SU-DHL-6 (cell line): Measurements from ENCODE around the gene SLC2A6.

Experiments used
- EZH2phosphoT487 ChIP-seq: fragments of 200-600 bp; sonication (generic), shearing (Covaris generic); conservative IDR thresholded peaks from 2 replicates; pipeline ENCODE4 v1.6.1; 2018; ENCODE audit warnings: mild to moderate bottlenecking, antibody characterized with exemption, low read length, moderate library complexity, mixed read lengths
- TF ChIP-seq, protein P1 (sequence below): fragments of 200-600 bp; sonication (generic); IDR thresholded peaks from one replicate; pipeline ENCODE4 v1.5.1; 2017; ENCODE audit warnings: antibody characterized with exemption, mild to moderate bottlenecking, low read length, moderate library complexity; ENCODE audit not compliant: insufficient read depth, poor library complexity, severe bottlenecking

DNA sequence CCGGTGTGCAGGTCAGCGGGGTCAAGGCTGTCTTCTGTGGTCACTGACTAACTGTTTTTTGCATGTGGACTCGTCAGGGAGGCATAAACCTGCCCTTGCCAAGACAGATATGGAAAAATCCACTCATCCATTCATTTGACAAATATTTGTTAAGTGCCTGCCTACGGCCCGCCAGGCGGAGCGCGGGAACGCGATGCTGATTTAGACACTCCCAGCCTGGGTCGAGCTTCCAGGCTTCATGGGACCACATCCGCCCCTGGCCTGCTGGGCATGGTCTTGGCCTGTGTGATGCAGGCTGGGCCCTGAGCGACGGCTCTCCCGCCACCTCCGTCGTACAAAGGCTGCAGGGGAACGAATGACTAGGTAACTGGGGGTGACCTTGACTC is 27.7 kb upstream of the SLC2A6 start:
- TF ChIP-seq, protein P1, sequence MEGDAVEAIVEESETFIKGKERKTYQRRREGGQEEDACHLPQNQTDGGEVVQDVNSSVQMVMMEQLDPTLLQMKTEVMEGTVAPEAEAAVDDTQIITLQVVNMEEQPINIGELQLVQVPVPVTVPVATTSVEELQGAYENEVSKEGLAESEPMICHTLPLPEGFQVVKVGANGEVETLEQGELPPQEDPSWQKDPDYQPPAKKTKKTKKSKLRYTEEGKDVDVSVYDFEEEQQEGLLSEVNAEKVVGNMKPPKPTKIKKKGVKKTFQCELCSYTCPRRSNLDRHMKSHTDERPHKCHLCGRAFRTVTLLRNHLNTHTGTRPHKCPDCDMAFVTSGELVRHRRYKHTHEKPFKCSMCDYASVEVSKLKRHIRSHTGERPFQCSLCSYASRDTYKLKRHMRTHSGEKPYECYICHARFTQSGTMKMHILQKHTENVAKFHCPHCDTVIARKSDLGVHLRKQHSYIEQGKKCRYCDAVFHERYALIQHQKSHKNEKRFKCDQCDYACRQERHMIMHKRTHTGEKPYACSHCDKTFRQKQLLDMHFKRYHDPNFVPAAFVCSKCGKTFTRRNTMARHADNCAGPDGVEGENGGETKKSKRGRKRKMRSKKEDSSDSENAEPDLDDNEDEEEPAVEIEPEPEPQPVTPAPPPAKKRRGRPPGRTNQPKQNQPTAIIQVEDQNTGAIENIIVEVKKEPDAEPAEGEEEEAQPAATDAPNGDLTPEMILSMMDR, result no peak
- no peak for TF ChIP-seq EZH2phosphoT487
